Sciatic nerve (tissue), 2 donors: ENCODE data around the gene S100A5. TPM values are rescaled to one million over a fixed set of nuclear protein-coding genes. Genes with fewer than 3 reads are reported as not detected.
"Not testable (repeated sequence)": the region's sequence is repeated elsewhere in the genome, so short reads cannot be mapped to it uniquely, and the experiment has no call there.

Source experiments
- ATAC-seq: fragments of 200-7000 bp; cut with Tn5 transposase; one replicate; pipeline ENCODE4 v1.9.1; 2020; ENCODE audit warnings: mild to moderate bottlenecking, moderate library complexity
- DNase-seq: peaks from one replicate; pipeline ENCODE4 v3.0.0-alpha.2; 2020; ENCODE audit warnings: low spot score
- intact Hi-C: fragments of 100-400 bp; cut with DNase I; formaldehyde crosslinking; loops from one replicate; pipeline ENCODE4 v1.14.2; 2022
- total RNA-seq: library from RNA; stranded (reverse); fragmentation: NEBNext Ultra II Directional; extraction: Animal tissue kit (Norgen Biotek cat#: 25700); gene quantifications from one replicate; pipeline ENCODE4 v1.2.1, GENCODE V29; 2021
- donor health status: DM: no; HTN: no; CAD: no.
- donor health status: DM: no; HTN: no; CAD: no.

S100A5 gene
- total RNA-seq, 1 donor from 2014 or later, result not detected

GRCh38 chr1:153568367-153569099 is 27.8 kb upstream of the S100A5 start:
- intact Hi-C loops, result loop anchor here (5.0 kb wide), 1 partner anchor 36 kb away; no protein-coding TSS in a partner anchor
- DNase-seq (peak; percentile 96), ATAC-seq (peak; percentile 60)

GRCh38 chr1:153567621-153568366 is 27.1 kb upstream of the S100A5 start:
- peak; percentile 58 for DNase-seq
- intact Hi-C loops, result loop anchor here (5.0 kb wide), 1 partner anchor 35 kb away; no protein-coding TSS in a partner anchor
- no peak for ATAC-seq

GRCh38 chr1:153566414-153567371 is 26.0 kb upstream of the S100A5 start:
- ATAC-seq, result peak; percentile 88
- peak; percentile 90 for DNase-seq
- intact Hi-C loops, result loop anchor here (5.0 kb wide), 1 partner anchor 34 kb away; no protein-coding TSS in a partner anchor

DNA sequence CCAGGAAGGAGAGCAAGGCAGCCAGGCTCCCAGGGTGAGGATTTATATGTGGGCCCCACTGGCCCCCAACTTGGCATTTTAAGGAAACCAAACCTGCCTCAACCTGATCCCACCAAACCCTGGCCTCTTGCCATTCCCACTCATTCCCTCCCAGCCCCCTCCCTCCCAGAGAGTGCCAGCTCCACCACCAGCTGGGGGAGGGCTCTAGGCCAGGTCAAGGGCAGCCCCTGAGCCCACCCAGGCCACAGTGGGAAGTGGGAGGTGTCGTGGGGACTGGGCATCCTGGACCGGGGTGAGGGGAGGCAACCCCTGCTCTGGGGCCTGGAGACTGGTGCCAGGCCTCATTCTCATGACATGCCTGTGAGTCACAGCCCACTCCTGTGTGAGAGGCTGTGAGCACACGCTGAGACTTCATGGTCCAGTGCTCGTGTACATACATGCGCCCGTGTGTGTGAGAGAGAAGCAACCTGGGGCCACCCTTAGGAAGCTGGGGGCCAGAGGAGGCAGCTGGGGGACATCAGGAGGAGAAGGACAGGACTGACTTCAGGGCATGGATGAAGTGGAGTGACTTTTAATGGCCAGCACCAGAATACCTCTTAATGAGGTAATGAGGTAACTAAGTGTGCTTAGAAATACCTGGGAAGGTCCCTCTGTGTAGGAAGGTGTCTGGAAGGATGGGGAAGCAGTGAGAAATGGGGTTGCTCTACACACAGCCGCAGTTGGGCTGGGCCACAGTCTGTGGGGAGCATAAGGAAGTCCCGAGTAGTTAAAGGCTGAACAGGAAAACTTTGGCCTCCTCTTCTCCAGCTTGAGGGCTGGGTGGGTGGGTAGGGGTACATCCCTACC is 25.0 kb upstream of the S100A5 start, which contains the start of gene S100A2:
Gene S100A2 (minus strand): TSS at position 316 of the 846 bp plus-strand sequence. CDS start 1,967 bp downstream, outside the sequence.
- intact Hi-C loops, result loop anchor here (5.0 kb wide), 1 partner anchor 33 kb away; no protein-coding TSS in a partner anchor
- DNase-seq (peak; percentile 67), ATAC-seq (peak; percentile 31)

DNA sequence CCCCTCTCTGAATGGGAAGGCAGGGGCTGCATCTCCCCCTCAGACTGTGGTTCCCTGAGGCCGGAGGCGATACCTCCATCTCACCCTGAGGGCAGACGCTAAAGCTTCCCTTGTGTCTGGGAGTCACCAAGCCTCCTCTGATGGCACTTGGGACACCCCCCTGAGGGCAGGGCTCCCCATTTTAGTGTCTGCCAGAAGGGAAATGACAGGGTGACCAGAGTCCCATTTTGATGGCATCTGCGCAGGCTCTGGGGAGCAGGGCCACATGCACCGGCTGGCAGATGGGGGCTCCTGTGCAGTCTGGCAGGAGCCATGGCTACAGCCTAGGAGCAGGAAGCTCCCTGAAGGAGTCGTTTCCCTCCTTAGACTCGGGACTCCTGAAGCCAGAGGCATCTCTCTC is 23.3 kb upstream of the S100A5 start:
- ATAC-seq (no peak), DNase-seq (peak; percentile 46)
- intact Hi-C loops, result no loop called here

DNA sequence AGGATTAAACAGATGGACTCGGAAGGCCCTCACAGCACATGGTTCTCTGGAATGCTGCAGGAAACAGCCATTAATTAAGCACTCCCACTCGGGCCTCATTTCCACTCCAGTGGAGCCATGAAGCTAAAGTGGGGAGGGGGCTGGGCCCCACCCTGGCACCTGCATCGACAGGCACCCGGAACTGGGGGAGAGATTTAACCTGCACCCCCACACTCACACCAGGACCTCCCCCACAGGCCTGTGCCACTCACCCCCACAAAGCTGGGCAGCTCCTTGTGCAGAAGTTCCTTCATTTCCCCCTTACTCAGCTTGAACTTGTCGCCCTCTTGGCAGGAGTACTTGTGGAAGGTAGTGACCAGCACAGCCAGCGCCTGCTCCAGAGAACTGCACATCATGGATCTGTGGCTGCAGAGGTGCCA is 22.8 kb upstream of the S100A5 start:
- ATAC-seq, result no peak
- intact Hi-C loops, result no loop called here
- peak; percentile 48 for DNase-seq

- intact Hi-C loops, ATAC-seq, DNase-seq: not testable (repeated sequence)
These were observed 21.3 kb upstream of the S100A5 start for GRCh38 chr1:153562021-153562420.

GRCh38 chr1:153561466-153561985 is 20.8 kb upstream of the S100A5 start:
- ATAC-seq (no peak), DNase-seq (peak; percentile 23)
- intact Hi-C loops, result no loop called here

GRCh38 chr1:153560771-153561465 is 20.2 kb upstream of the S100A5 start:
- ATAC-seq (no peak), DNase-seq (peak; percentile 42)
- intact Hi-C loops, result no loop called here

- ATAC-seq, result no peak
- DNase-seq, result no peak
- intact Hi-C loops, result no loop called here
These were observed 19.5 kb upstream of the S100A5 start for GRCh38 chr1:153560241-153560640.

DNA sequence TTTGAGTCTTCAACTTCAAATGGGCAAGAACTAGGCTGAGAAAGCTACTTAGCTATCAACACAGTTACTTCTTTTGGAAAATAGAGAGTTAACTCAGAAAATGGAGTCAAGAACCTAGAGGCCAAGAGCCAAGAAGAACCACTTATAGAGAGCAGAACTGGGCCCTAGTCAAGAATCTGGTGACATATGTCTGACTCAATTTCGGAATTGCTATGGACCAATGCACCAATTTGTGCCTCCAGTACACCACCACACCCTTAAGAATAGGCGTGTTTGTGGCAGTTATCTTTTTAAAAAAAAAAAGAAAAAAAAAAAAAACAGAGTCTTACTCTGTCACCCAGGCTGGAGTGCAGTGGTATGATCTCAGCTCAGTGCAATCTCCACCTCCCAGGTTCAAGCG is 17.1 kb upstream of the S100A5 start:
- DNase-seq (no peak), ATAC-seq (no peak)
- intact Hi-C loops, result no loop called here

- intact Hi-C loops, result no loop called here
- ATAC-seq (no peak), DNase-seq (no peak)
These were observed 15.6 kb upstream of the S100A5 start for GRCh38 chr1:153556348-153556747.

DNA sequence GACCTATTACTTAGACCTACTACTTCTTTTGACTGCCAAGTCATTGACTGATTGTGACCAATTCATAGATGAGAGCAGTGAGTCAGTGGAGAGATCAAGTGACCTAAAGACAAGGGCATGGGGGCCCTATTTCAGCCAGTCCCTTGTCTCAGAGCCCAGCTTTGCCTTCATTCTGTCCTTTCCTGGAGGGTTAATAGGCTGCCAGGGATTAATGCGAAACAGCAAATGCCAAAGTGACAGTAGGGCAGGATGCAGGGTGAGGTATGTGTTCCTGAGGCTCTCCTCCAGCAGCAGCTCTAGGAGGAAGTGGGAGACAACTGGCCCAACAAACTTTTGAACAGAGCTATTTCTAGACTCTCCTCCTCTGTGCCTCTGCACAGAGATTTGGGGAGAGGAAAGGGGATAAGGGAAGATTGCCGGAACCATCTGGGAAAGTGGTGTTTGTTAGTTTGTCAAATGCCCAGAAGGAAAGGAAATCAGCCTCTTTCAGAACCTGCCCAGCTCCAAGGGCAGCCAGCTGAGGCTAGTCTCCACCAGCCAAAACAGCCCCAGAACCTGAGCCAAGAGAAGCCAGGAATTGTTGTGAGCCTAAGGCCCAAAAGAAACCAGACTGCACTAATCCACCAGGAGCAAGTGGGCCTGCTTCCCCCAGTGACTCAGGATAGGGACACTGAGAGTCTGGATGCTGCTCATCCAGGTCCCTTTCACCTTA is 13.3 kb upstream of the S100A5 start:
- intact Hi-C loops, result no loop called here
- peak; percentile 49 for DNase-seq
- ATAC-seq, result no peak

GRCh38 chr1:153553096-153553495 is 12.4 kb upstream of the S100A5 start:
- DNase-seq (peak; percentile 34), ATAC-seq (no peak)
- intact Hi-C loops, result no loop called here

- no peak for ATAC-seq
- intact Hi-C loops, result no loop called here
- peak; percentile 45 for DNase-seq
These were observed 11.6 kb upstream of the S100A5 start for GRCh38 chr1:153552335-153552734.

DNA sequence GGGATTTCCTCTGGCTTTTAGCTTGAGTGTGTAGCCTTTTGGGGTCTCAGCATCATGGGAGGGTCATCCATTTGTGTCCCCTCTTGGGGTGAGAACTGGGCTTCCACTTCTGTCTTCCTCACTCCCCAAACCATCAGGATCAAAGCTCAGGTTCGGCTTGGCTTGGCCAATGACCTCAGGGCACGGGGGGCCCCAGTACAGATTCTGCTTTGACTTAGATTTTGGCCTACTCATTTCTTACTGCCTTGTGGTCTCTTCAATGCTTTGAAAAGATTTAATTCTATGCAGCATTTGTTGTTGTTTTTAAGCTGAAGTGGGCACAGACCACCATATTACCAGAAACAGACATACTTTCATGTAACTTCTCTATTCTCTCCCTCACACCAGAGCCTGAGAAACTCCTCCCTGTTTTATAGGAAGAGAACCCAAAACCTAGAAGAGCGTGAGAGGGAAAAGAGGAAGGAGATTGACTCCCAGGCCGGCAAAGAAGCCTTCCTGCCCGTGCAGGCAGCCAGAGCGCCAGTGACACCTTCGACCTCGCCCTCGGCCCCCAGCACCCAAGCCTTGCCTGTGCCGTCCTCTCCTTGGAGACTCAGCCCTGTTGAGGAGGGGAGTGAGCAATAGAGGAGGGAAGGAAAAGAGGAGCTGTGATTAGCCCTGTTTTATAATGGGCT is 10.2 kb upstream of the S100A5 start:
- intact Hi-C loops, result no loop called here
- peak; percentile 47 for DNase-seq

More for the DNA sequence above, 10.2 kb upstream of the S100A5 start:
- no peak for ATAC-seq
